HG02571 (cell line): ENCODE data around the gene MATK.

Experiments used
- ATAC-seq: cut with Tn5 transposase; IDR thresholded peaks from one replicate; pipeline ENCODE4 v1.9.1; 2021; ENCODE audit warnings: mild to moderate bottlenecking, moderate library complexity; ENCODE audit not compliant: unreplicated experiment

Gene MATK

GRCh38 chr19:3790941-3791340 lies 4.8 kb upstream of the MATK start:
- no peak for ATAC-seq

- no peak for ATAC-seq
These were observed 4.1 kb upstream of the MATK start for GRCh38 chr19:3790209-3790734.

- ATAC-seq, result no peak
These were observed 3.0 kb upstream of the MATK start for GRCh38 chr19:3788996-3789778.

- ATAC-seq, result no peak
These were observed 687 bp downstream of the MATK start for GRCh38 chr19:3785451-3785937.

- ATAC-seq, result no peak
These were observed 1.4 kb downstream of the MATK start for GRCh38 chr19:3784607-3785450.

- no peak for ATAC-seq
These were observed 2.3 kb downstream of the MATK start for GRCh38 chr19:3783660-3784584.

- no peak for ATAC-seq
These were observed 3.3 kb downstream of the MATK start for GRCh38 chr19:3782903-3783302.

GRCh38 chr19:3782330-3782729 lies 3.9 kb downstream of the MATK start:
- ATAC-seq, result no peak

- ATAC-seq, result no peak
These were observed 4.6 kb downstream of the MATK start for GRCh38 chr19:3781603-3782002.

GRCh38 chr19:3780786-3781304 lies 5.3 kb downstream of the MATK start:
- no peak for ATAC-seq

GRCh38 chr19:3778899-3779723 lies 7.1 kb downstream of the MATK start:
- ATAC-seq, result no peak

GRCh38 chr19:3778104-3778867 lies 7.9 kb downstream of the MATK start:
- ATAC-seq, result no peak

- ATAC-seq, result no peak
These were observed 9.6 kb downstream of the MATK start for GRCh38 chr19:3776479-3777040.

- ATAC-seq, result no peak
These were observed 10.3 kb downstream of the MATK start for GRCh38 chr19:3775831-3776230.

GRCh38 chr19:3775374-3775711 lies 10.8 kb downstream of the MATK start:
- ATAC-seq, result no peak

- ATAC-seq, result no peak
These were observed 11.4 kb downstream of the MATK start for GRCh38 chr19:3774621-3775373.

GRCh38 chr19:3773814-3774515 lies 12.2 kb downstream of the MATK start:
- ATAC-seq, result no peak
